K562 (cell line): Measurements from ENCODE around the gene C14orf180. TPM values are rescaled to one million over a fixed set of nuclear protein-coding genes. Genes with fewer than 3 reads are reported as not detected.

Source experiments
- CHCHD3 ChIP-seq: fragments of 250-450 bp; sonication (Bioruptor Pico); IDR thresholded peaks from 2 replicates; pipeline ENCODE4 v2.1.2; 2022; ENCODE audit warnings: mild to moderate bottlenecking
- RBM39 ChIP-seq: fragments of 200-400 bp; formaldehyde crosslinking; optimal IDR thresholded peaks from 2 replicates; pipeline ENCODE3; 2018; ENCODE audit warnings: low read depth, low read length
- XRCC3 ChIP-seq: fragments of 450-650 bp; IDR thresholded peaks from 2 replicates; pipeline ENCODE4 v1.6.1; 2017; ENCODE audit warnings: mild to moderate bottlenecking, moderate library complexity
- ZNF23 ChIP-seq: fragments of 250-450 bp; sonication (Bioruptor Pico); IDR thresholded peaks from 2 replicates; pipeline ENCODE4 v1.4.0; 2020; ENCODE audit warnings: mild to moderate bottlenecking
- ZNF347 ChIP-seq: fragments of 450-650 bp; formaldehyde crosslinking; IDR thresholded peaks from 2 replicates; pipeline ENCODE4 v1.4.0; 2020; ENCODE audit warnings: low read depth, mild to moderate bottlenecking, moderate library complexity
- ZNF407 ChIP-seq: fragments of 450-650 bp; IDR thresholded peaks from 2 replicates; pipeline ENCODE4 v1.6.1; 2016; ENCODE audit warnings: low read depth
- ZNF764 ChIP-seq: fragments of 250-450 bp; sonication (Bioruptor Pico); IDR thresholded peaks from 2 replicates; pipeline ENCODE4 v1.4.0; 2020; ENCODE audit warnings: low read depth, mild to moderate bottlenecking, moderate library complexity
- polyA plus RNA-seq, 8 experiments: library from polyadenylated mRNA; depleted of rRNA in 4 of 8; stranded (reverse) in 5 of 8; unstranded in 3 of 8; fragments of >200 nt; fragmentation: Nextera tagmentation in 2 of 8; fragmentation: Illumina TruSeq in 1 of 8; extraction: Ambion mirVana in 2 of 8; extraction: Trizol in 1 of 8; gene quantifications; 2 replicates each; pipeline versions ENCODE4 v1.2.1 to v1.2.3, GENCODE V29; 2011 to 2014; ENCODE audit warnings: inconsistent platforms in 1 of 8, missing spikeins in 1 of 8
- total RNA-seq, 7 experiments: library from RNA; depleted of rRNA in 6 of 7; stranded (reverse); fragments of >200 nt in 6 of 7; fragmentation: Illumina TruSeq in 2 of 7; extraction: Trizol in 2 of 7; gene quantifications; 2 replicates each; pipeline versions ENCODE4 v1.2.1 to v1.2.3, GENCODE V29; 2011 to 2021; ENCODE audit warnings: low replicate concordance in 1 of 7
- TF ChIP-seq, protein P1 (sequence below), 2 experiments: fragments of 450-650 bp; IDR thresholded peaks; 2 replicates each; pipeline ENCODE4 v1.6.1; 2016; ENCODE audit warnings: mild to moderate bottlenecking in 2 of 2, borderline replicate concordance in 1 of 2, low read depth in 1 of 2, moderate library complexity in 1 of 2

Gene C14orf180
- total and polyA plus RNA-seq, 9 of the 15 experiments (the other 6 are each of a cell fraction or from before 2014, with no cell fraction given), result not detected

GRCh38 chr14:104638927-104639450 is 59.4 kb downstream of the C14orf180 start (continued):
- no peak for TF ChIP-seq ZNF407
- no peak for TF ChIP-seq ZNF764 (CRISPR knock-in tag)
- TF ChIP-seq RBM39, result no peak
- TF ChIP-seq ZNF347 (CRISPR knock-in tag), result no peak
- no peak for TF ChIP-seq CHCHD3 (CRISPR knock-in tag)
- TF ChIP-seq XRCC3, result no peak
- no peak for TF ChIP-seq ZNF23 (CRISPR knock-in tag)
- TF ChIP-seq, protein P1, sequence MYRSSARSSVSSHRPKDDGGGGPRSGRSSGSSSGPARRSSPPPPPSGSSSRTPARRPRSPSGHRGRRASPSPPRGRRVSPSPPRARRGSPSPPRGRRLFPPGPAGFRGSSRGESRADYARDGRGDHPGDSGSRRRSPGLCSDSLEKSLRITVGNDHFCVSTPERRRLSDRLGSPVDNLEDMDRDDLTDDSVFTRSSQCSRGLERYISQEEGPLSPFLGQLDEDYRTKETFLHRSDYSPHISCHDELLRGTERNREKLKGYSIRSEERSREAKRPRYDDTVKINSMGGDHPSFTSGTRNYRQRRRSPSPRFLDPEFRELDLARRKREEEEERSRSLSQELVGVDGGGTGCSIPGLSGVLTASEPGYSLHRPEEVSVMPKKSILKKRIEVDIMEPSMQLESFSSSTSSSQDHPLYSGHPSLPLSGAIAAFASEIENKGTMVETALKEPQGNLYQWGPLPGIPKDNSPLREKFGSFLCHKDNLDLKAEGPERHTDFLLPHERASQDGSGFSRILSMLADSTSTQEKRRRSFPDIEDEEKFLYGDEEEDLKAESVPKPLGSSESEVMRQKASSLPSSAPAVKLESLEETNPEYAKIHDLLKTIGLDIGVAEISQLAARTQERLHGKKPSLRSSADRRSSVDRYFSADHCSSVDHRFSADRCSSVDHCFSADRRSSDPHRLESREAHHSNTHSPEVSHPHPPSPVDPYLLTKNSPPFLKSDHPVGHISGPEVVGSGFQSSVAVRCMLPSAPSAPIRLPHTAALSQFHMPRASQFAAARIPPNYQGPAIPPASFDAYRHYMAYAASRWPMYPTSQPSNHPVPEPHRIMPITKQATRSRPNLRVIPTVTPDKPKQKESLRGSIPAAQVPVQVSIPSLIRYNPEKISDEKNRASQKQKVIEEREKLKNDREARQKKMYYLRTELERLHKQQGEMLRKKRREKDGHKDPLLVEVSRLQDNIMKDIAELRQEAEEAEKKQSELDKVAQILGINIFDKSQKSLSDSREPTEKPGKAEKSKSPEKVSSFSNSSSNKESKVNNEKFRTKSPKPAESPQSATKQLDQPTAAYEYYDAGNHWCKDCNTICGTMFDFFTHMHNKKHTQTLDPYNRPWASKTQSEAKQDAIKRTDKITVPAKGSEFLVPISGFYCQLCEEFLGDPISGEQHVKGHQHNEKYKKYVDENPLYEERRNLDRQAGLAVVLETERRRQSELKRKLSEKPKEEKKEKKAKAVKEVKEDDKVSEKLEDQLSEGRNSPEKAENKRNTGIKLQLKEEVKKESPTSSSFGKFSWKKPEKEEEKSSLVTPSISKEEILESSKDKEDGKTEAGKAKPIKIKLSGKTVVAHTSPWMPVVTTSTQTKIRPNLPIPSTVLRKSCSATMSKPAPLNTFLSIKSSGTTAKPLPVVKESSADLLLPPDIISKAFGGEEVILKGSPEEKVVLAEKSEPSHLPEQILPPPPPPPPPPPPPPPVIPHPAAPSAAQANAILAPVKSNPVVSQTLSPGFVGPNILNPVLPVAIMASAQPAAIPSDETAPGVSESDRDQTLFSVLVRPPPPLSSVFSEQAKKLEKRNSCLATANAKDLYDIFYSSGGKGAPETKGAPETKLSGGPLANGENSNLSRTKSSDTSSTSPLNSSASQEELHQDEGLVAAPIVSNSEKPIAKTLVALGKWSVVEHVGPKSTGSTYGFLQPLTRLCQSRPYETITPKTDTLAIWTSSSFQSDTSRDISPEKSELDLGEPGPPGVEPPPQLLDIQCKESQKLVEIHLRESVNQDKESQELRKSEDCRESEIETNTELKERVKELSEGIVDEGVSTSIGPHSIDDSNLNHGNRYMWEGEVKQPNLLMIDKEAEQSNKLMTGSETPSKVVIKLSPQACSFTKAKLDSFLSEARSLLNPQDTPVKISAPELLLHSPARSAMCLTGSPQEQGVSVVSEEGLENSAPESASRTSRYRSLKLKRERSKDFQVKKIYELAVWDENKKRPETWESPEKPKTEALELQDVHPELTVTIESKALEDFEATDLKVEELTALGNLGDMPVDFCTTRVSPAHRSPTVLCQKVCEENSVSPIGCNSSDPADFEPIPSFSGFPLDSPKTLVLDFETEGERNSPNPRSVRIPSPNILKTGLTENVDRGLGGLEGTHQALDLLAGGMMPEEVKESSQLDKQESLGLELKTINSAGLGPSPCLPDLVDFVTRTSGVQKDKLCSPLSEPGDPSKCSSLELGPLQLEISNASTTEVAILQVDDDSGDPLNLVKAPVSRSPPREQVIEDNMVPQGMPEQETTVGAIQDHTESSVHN (IDR thresholded peaks at IDR 0.05; ENCODE audit: borderline replicate concordance in 1 of 2, low read depth in 1 of 2), result no peak
